GM21825 (cell line): ENCODE measurements around the gene HMCES.
"Not testable (repeated sequence)": the region's sequence is repeated elsewhere in the genome, so short reads cannot be mapped to it uniquely, and the experiment has no call there.

Experiments used
- ATAC-seq: cut with Tn5 transposase; IDR thresholded peaks from one replicate; pipeline ENCODE4 v1.9.1; 2021; ENCODE audit warnings: mild to moderate bottlenecking, moderate library complexity; ENCODE audit not compliant: unreplicated experiment

The HMCES gene

GRCh38 chr3:129318921-129319320, 40.3 kb downstream of the HMCES start:
- ATAC-seq: no peak

- ATAC-seq: no peak
These were observed 41.6 kb downstream of the HMCES start for GRCh38 chr3:129320261-129320660.

DNA sequence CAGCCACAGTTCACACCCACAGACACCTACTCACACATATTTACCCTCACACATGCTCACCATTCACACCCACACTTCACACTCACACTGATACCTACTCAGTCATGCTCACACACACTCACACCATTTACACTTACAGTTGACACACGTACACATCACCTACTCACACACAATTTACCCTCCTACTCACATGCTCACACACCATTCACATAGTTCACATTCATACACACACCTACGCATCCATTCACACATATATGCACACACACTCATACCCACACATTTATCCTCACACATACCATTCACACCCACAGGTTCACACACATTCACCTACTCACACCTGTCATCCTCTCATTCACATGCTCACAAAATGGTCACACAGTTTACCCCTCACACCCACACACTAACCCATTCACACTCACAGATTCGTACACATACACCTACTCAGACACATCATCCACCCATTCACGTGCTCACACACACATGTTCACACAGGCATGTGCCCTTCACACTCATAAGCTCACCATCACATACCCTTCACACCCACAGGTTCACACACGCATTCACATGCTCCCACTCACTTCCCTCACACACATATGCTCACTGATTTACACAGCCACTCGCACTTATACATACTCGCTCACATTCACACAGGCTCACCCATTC, 42.3 kb downstream of the HMCES start:
- ATAC-seq: no peak

DNA sequence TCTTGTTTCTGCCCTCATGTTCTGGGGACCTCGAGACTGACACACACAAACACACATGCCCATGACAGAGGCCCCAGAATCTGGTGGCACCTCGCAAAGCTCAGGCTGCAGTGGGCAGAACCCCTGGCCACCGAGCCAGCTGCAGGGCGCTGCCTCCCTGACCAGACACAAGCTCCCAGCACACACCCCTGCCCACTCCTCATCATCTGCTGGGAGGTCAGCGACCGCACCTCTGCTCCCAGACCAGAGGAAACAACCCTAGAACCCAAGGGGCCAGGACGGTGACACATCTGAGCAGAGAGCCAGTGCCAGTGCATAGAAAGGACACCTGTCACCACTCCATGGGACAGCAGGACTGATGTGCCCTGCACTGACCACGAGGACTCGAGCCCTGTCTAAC, 43.2 kb downstream of the HMCES start:
- no peak for ATAC-seq

DNA sequence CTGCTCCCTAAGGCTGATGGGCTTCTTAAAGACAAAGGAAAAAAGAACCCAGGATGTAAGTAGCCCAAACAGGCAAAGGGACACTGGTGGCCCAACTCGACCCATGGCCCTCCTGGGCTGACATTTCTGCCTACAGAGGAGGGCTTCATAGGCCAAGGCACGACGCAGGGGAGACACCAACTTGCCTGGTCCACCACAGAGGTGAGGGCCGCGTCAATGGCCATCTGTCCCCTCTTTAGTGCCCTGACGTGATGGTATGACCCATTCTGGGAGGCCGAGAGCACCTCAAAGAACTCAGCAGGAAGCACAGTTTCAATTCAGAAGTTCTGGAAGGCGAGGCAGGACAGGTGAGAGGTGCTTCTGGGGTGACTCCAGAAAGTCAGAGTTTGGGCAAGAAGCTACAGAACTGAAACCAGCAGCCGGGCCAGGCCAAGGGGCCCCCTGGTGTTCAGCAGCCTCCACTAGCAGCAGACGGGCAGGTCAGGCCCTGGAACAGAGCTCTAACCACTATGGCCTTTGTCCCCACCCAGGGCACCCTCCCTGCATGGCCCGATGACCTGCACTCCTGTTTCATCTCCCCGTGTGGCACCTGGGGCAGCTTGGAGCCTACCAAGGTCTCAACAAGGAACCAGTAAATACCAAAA, 45.1 kb downstream of the HMCES start:
- ATAC-seq: no peak

GRCh38 chr3:129324855-129325254, 46.2 kb downstream of the HMCES start:
- ATAC-seq: no peak

DNA sequence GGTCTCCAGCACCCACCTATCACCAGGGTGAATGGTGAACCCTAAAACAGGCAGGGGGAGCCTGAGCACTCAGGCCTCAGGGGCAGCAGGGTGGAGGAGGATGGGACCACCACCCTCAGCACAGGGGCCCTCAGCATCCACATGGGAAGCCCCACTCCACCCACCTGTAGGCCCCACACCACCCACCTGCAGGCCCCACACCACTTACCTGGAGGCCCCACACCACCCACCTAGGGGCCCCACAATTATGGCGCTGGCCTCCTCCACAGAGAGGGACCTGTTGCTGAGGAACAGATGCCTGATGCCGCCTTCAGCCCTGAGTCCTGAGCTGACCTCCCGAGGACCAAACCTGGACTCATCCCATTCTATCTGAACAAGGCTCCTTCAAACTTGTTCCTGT, 46.7 kb downstream of the HMCES start:
- no peak for ATAC-seq

GRCh38 chr3:129326138-129326537, 47.5 kb downstream of the HMCES start:
- no peak for ATAC-seq

DNA sequence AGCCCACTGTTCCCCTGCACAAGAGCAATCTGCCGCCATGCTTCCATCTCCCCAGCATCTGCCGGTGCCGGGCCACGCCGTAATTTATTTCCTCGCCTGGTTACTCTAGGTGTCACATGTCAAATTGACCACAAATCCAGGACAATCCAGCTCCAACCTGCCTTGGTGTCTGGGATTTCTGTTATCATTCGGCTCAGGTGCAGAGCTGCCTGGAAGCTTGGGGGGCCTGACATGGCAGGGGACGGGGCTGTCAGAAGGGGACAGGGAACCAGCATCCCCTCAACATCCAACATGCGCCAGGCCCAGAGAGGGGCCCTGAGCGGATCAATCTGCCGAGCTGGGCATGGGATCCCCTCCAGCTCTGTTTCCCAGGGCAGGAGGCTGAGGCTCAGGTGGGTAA, 47.9 kb downstream of the HMCES start:
- ATAC-seq: no peak

- ATAC-seq: no peak
These were observed 48.8 kb downstream of the HMCES start for GRCh38 chr3:129327510-129327909.

DNA sequence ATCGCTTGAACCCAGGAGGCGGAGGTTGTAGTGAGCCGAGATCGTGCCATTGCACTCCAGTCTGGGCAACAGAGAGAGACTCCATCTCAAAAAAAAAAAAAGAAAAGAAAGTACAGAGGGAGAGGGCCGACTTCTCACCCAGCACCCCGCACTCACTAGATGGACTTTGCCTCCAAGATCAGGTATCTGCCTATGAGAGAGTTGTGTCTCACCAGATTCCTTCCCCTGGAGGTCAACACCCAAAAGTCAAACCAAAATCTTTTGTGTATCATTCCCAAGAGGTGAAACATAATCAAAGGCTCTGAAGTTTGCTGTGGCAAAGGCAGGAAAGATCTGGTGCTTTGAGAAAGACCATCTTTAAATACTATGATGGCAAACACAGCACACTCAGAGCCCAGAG, 51.2 kb downstream of the HMCES start:
- no peak for ATAC-seq

DNA sequence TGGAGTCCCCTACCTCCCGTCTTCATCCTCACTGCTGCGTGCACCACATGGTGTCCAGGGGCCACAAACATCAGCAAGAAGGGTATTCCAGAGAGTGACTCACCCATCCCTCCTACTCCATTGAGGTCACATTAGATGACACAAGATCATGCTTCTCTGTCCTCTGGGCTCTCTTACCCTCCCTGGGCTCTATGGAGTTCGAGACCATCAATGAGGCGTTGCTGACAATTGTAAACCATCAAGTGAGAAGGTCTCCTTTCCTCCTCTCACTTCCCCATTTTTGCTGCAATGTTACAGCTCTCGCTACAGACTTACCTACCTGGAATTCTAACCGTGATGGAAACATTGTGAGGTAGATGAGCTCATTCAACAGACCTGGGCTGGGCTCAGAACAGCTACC, 51.7 kb downstream of the HMCES start:
- ATAC-seq: no peak

DNA sequence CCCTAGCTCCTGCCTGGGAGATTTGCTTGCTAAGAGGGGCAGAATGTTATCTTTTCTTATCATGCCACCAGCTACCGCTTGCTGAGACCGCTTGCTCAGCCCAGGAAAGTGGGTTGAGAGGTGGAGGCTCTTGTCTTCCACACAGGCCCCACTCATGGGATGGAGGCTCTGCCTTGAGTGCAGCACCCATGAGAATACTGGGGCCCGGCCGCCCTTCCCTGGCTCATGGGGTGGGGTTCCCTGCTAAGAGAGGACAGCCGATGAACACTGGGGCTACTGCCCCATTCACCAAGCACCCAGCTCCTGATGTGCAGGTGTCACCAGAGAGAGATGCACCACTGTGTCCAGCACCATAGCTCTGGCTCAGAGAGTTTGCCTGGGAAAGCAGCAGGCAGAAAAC, 55.2 kb downstream of the HMCES start:
- ATAC-seq: no peak

GRCh38 chr3:129336093-129336706, 57.5 kb downstream of the HMCES start:
- ATAC-seq: no peak

- not testable (repeated sequence) for ATAC-seq
These were observed 59.0 kb downstream of the HMCES start for GRCh38 chr3:129337719-129338118.

DNA sequence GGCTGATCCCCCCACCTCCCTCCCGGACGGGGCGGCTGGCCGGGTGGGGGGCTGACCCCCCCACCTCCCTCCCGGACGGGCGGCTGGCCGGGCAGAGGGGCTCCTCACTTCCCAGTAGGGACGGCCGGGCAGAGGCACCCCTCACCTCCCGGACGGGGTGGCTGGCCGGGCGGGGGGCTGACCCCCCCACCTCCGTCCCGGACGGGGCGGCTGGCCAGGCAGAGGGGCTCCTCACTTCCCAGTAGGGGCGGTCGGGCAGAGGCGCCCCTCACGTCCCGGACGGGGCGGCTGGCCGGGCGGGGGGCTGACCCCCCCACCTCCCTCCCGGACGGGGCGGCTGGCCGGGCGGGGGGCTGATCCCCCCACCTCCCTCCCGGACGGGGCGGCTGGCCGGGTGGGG, 60.5 kb downstream of the HMCES start:
- not testable (repeated sequence) for ATAC-seq

DNA sequence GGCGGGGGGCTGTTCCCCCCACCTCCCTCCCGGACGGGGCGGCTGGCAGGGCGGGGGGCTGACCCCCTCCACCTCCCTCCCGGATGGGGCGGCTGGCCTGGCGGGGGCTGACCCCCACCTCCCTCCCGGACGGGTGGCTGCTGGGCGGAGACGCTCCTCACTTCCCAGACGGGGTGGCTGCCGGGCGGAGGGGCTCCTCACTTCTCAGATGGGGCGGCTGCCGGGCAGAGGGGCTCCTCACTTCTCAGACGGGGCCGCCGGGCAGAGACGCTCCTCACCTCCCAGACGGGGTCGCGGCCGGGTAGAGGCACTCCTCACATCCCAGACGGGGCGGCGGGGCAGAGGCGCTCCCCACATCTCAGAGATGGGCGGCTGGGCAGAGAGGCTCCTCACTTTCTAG, 61.2 kb downstream of the HMCES start:
- ATAC-seq: not testable (repeated sequence)

GRCh38 chr3:129341331-129342141, 62.9 kb downstream of the HMCES start:
- ATAC-seq: no peak

- ATAC-seq: no peak
These were observed 65.1 kb downstream of the HMCES start for GRCh38 chr3:129343643-129344360.

DNA sequence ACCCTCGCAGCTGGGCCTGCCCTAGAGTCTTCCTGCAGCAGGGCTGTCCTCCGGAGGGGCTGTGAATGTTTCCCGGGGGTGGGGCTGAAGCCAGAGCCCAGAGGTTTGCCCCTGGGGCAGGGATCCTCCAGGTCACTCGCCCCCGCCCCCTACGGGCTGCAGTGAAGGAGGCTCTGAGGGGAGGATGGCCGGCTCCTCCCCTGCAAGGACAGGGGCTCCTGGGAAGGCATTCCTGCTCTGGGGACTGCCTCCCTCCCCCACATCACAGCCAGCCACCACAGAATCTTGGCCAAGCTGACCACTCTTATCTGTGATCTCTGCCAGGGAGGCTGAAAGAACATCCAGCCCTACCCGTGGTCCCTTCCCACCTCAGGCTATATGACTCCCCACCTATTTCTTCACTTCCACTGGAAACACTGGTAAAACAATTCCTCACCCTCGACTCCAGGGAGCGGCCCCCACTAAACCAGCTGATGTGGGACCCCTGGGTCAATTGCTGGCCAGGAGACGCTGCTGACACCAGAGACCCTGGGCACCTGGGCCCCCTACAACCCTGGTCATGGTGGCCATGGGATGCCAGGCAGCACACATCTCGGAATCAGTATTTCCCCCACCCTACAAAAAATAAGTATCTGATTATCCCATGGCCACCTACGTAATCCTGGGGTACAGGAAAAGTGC, 66.0 kb downstream of the HMCES start:
- ATAC-seq: no peak
